Endothelial cell of umbilical vein (primary cell): ENCODE data around the gene ATXN1.

Experiments
- CTCF ChIP-seq, 2 donors: IDR thresholded peaks; 1 replicate in 1 of 2; 2 replicates in 1 of 2; pipeline ENCODE4 v1.5.1; 2011; ENCODE audit warnings: low read length in 2 of 2, mild to moderate bottlenecking in 2 of 2, moderate library complexity in 2 of 2, control low read depth in 1 of 2, inconsistent platforms in 1 of 2, low read depth in 1 of 2; ENCODE audit not compliant: insufficient read depth in 1 of 2; ENCODE audit errors: extremely low read depth in 1 of 2
- EZH2 ChIP-seq: IDR thresholded peaks from 2 replicates; pipeline ENCODE4 v1.6.1; 2012; ENCODE audit warnings: borderline replicate concordance, low read depth, mild to moderate bottlenecking, moderate library complexity, low read length, inconsistent platforms; ENCODE audit not compliant: severe bottlenecking
- GATA2 ChIP-seq: IDR thresholded peaks from 2 replicates; pipeline ENCODE4 v1.7.0; 2011; ENCODE audit warnings: low read depth, mild to moderate bottlenecking, moderate library complexity, mixed read lengths, low read length; ENCODE audit not compliant: insufficient read length, insufficient read depth
- MAX ChIP-seq: IDR thresholded peaks from 2 replicates; pipeline ENCODE4 v1.6.1; 2011; ENCODE audit not compliant: insufficient read depth, insufficient read length
- POLR2A ChIP-seq: IDR thresholded peaks from 2 replicates; pipeline ENCODE4 v1.6.1; 2012; ENCODE audit warnings: low read depth, mild to moderate bottlenecking, control low read depth, low read length
- POLR2AphosphoS5 ChIP-seq: IDR thresholded peaks from 2 replicates; pipeline ENCODE4 v1.6.1; 2012; ENCODE audit warnings: low read depth, mild to moderate bottlenecking, control low read depth, low read length, moderate library complexity; ENCODE audit not compliant: insufficient read depth

GRCh38 chr6:16567071-16567470 lies 194.2 kb downstream of the ATXN1 start:
- TF ChIP-seq POLR2A, result no peak
- no peak for TF ChIP-seq CTCF (IDR thresholded peaks at IDR 0.05; ENCODE audit: extremely low read depth in 1 of 2, insufficient read depth in 1 of 2, low read depth in 1 of 2, low read length in 2 of 2)
- no peak for TF ChIP-seq POLR2AphosphoS5
- no peak for TF ChIP-seq MAX
- no peak for TF ChIP-seq GATA2
- no peak for TF ChIP-seq EZH2
